HEK293T (cell line): ENCODE data around the gene MXRA7.

Experiments used
- CTCF ChIA-PET: fragments of 350-600 bp; formaldehyde crosslinking; extraction: SDS; loops from one replicate; lab custom pipeline; 2021; ENCODE audit warnings: antibody characterized with exemption, inconsistent platforms; lab: Yijun Ruan, JAX
- POLR2A ChIA-PET: fragments of 350-600 bp; formaldehyde crosslinking; extraction: SDS; loops from one replicate; lab custom pipeline; 2020; ENCODE audit warnings: antibody characterized with exemption, inconsistent platforms; lab: Yijun Ruan, JAX
- DNase-seq: peaks from one replicate; pipeline ENCODE4 v3.0.0; 2012; ENCODE audit warnings: mixed read lengths; ENCODE audit errors: extremely low spot score
- ARNT ChIP-seq: fragments of 450-650 bp; IDR thresholded peaks from 2 replicates; pipeline ENCODE4 v1.6.1; 2017; ENCODE audit warnings: mild to moderate bottlenecking
- BHLHE40 ChIP-seq: fragments of 450-650 bp; IDR thresholded peaks from 2 replicates; pipeline ENCODE4 v1.6.1; 2016; ENCODE audit warnings: mild to moderate bottlenecking, moderate library complexity, borderline replicate concordance
- CTBP1 ChIP-seq: fragments of 450-650 bp; IDR thresholded peaks from 2 replicates; pipeline ENCODE4 v1.6.1; 2016; ENCODE audit warnings: borderline replicate concordance
- ELF4 ChIP-seq: fragments of 450-650 bp; IDR thresholded peaks from 2 replicates; pipeline ENCODE4 v1.6.1; 2017; ENCODE audit warnings: antibody characterized with exemption
- FOXA1 ChIP-seq: fragments of 450-650 bp; IDR thresholded peaks from 2 replicates; pipeline ENCODE4 v1.6.1; 2016; ENCODE audit warnings: mild to moderate bottlenecking
- FOXK2 ChIP-seq: fragments of 450-650 bp; IDR thresholded peaks from 2 replicates; pipeline ENCODE4 v1.6.1; 2016; ENCODE audit warnings: mild to moderate bottlenecking
- FOXM1 ChIP-seq: fragments of 450-650 bp; IDR thresholded peaks from 2 replicates; pipeline ENCODE4 v1.6.1; 2017; ENCODE audit warnings: mild to moderate bottlenecking, borderline replicate concordance
- HDGF ChIP-seq: fragments of 450-650 bp; IDR thresholded peaks from 2 replicates; pipeline ENCODE4 v1.6.1; 2017; ENCODE audit warnings: antibody characterized with exemption, borderline replicate concordance
- L3MBTL2 ChIP-seq: fragments of 450-650 bp; conservative IDR thresholded peaks from 2 replicates; pipeline ENCODE4 v1.6.1; 2016; ENCODE audit warnings: mild to moderate bottlenecking
- LEF1 ChIP-seq: fragments of 450-650 bp; IDR thresholded peaks from 2 replicates; pipeline ENCODE4 v1.6.1; 2017; ENCODE audit warnings: mild to moderate bottlenecking, borderline replicate concordance
- NFRKB ChIP-seq: fragments of 450-650 bp; IDR thresholded peaks from 2 replicates; pipeline ENCODE4 v1.6.1; 2016; ENCODE audit warnings: mild to moderate bottlenecking, moderate library complexity
- PKNOX1 ChIP-seq: fragments of 450-650 bp; IDR thresholded peaks from 2 replicates; pipeline ENCODE4 v1.6.1; 2016
- SP1 ChIP-seq: fragments of 450-650 bp; IDR thresholded peaks from 2 replicates; pipeline ENCODE4 v1.6.1; 2017
- SUZ12 ChIP-seq: fragments of 450-650 bp; IDR thresholded peaks from 2 replicates; pipeline ENCODE4 v1.6.1; 2016; ENCODE audit warnings: mild to moderate bottlenecking
- TARDBP ChIP-seq: fragments of 450-650 bp; IDR thresholded peaks from 2 replicates; pipeline ENCODE4 v1.6.1; 2016
- ZNF384 ChIP-seq: fragments of 450-650 bp; IDR thresholded peaks from 2 replicates; pipeline ENCODE4 v1.6.1; 2016

Gene MXRA7

GRCh38 chr17:76687298-76688164 is 23.2 kb downstream of the MXRA7 start:
- POLR2A ChIA-PET = interaction anchor here (0.6 to 4.5 kb wide), 4 partner anchors 11 to 22 kb away, joined by 4 to 24 read pairs (median 16); partner anchors contain the start of gene MXRA7

GRCh38 chr17:76686538-76687297 is 24.0 kb downstream of the MXRA7 start:
- TF ChIP-seq PKNOX1 = no peak
- no peak for DNase-seq
- POLR2A ChIA-PET = interaction anchor here (0.6 to 4.5 kb wide), 3 partner anchors 15 to 22 kb away, joined by 4 to 24 read pairs (median 14); no protein-coding TSS in a partner anchor
- CTCF ChIA-PET = interaction anchor here (0.9 kb wide), 1 partner anchor 22 kb away, joined by 5 read pairs; no protein-coding TSS in a partner anchor

More at GRCh38 chr17:76687298-76688164, 23.2 kb downstream of the MXRA7 start:
- CTCF ChIA-PET = interaction anchor here (0.9 kb wide), 1 partner anchor 21 kb away, joined by 5 read pairs; no protein-coding TSS in a partner anchor
- no peak for DNase-seq
- TF ChIP-seq FOXA1 (no peak), PKNOX1 (no peak), FOXK2 (no peak), ELF4 (no peak), LEF1 (no peak), ZNF384 (no peak), HDGF (no peak), SP1 (no peak), SUZ12 (no peak), BHLHE40 (no peak), TARDBP (no peak)

- DNase-seq = no peak
- POLR2A ChIA-PET = interaction anchor here (0.6 to 1.7 kb wide), 2 partner anchors 8 to 14 kb away, joined by 3 to 14 read pairs; no protein-coding TSS in a partner anchor
- CTCF ChIA-PET = interaction anchor here (0.7 to 1.7 kb wide), 2 partner anchors 14 to 25 kb away, joined by 3 to 7 read pairs; partner anchors contain the start of gene MXRA7
- TF ChIP-seq FOXA1 (no peak), ARNT (no peak), PKNOX1 (no peak), L3MBTL2 (no peak), NFRKB (no peak), HDGF (no peak), FOXM1 (no peak), CTBP1 (no peak), TARDBP (no peak), ZNF384 (no peak), SP1 (no peak), SUZ12 (no peak), FOXK2 (no peak), BHLHE40 (no peak), LEF1 (no peak), ELF4 (no peak)
These were observed 24.9 kb downstream of the MXRA7 start for GRCh38 chr17:76685846-76686245.

GRCh38 chr17:76685366-76685765 is 25.4 kb downstream of the MXRA7 start:
- ChIA-PET POLR2A (interaction anchor here (0.6 to 1.7 kb wide), 3 partner anchors 8 to 14 kb away, joined by 3 to 14 read pairs (median 3); no protein-coding TSS in a partner anchor), CTCF (interaction anchor here (0.7 to 1.7 kb wide), 3 partner anchors 14 to 30 kb away, joined by 3 to 7 read pairs (median 3); partner anchors contain the start of gene MXRA7)
- TF ChIP-seq NFRKB = no peak
- TF ChIP-seq HDGF = no peak
- no peak for TF ChIP-seq CTBP1
- no peak for TF ChIP-seq LEF1
- no peak for TF ChIP-seq SP1
- DNase-seq = no peak

- TF ChIP-seq SUZ12 = no peak
- no peak for TF ChIP-seq SP1
- no peak for TF ChIP-seq HDGF
- TF ChIP-seq ARNT = no peak
- no peak for TF ChIP-seq ZNF384
- TF ChIP-seq NFRKB = no peak
- no peak for TF ChIP-seq TARDBP
- TF ChIP-seq LEF1 = no peak
- TF ChIP-seq PKNOX1 = no peak
- no peak for TF ChIP-seq FOXM1
- TF ChIP-seq FOXK2 = no peak
- no peak for TF ChIP-seq ELF4
- no peak for TF ChIP-seq CTBP1
- TF ChIP-seq L3MBTL2 = no peak
- TF ChIP-seq BHLHE40 = no peak
- TF ChIP-seq FOXA1 = no peak
- ChIA-PET POLR2A (interaction anchor here (1.3 to 1.7 kb wide), 3 partner anchors 13 to 27 kb away, joined by 3 to 14 read pairs (median 3); no protein-coding TSS in a partner anchor), CTCF (interaction anchor here (0.7 to 1.7 kb wide), 2 partner anchors 27 to 30 kb away, joined by 3 to 7 read pairs; partner anchors contain the start of gene MXRA7)
- no peak for DNase-seq
These were observed 26.0 kb downstream of the MXRA7 start for GRCh38 chr17:76684756-76685155.
